K562 (cell line): ENCODE results near the gene NEDD4. TPM values are rescaled to one million over a fixed set of nuclear protein-coding genes. Genes with fewer than 3 reads are reported as not detected.
A peak's percentile ranks its signal among the peaks of the same experiment; 100 is the strongest.

ENCODE experiments used
- ATAC-seq: fragments of 200-7000 bp; cut with Tn5 transposase; 3 replicates; pipeline ENCODE4 v1.9.1; 2020; ENCODE audit warnings: moderate library complexity
- BruUV-seq: library from RNA; stranded (reverse); fragments of 400-500 nt; replicated peaks from 2 replicates; lab custom pipeline; 2021; lab: Mats Ljungman, UMichigan
- CTCF ChIA-PET: fragments of 300-600 bp; formaldehyde crosslinking; extraction: SDS; loops from one replicate; lab custom pipeline; 2021; ENCODE audit warnings: low intra/inter-chr PET ratio; lab: Yijun Ruan, JAX
- POLR2A ChIA-PET: fragments of 300-600, 350-650 bp; sonication (Branson Sonifier 250); formaldehyde crosslinking; extraction: SDS; loops from one replicate; lab custom pipeline; 2021; ENCODE audit warnings: antibody characterized with exemption, inconsistent platforms; lab: Yijun Ruan, JAX
- DNase-seq, 4 experiments: peaks; one replicate each; pipeline versions ENCODE4 v3.0.0 to v3.0.0-alpha.2; 2011 to 2018; ENCODE audit warnings: low spot score in 3 of 4, mixed read lengths in 3 of 4; ENCODE audit errors: extremely low read depth in 1 of 4
- FAIRE-seq: peaks from 2 replicates; lab custom pipeline; 2011; peaks lifted over from hg19 to GRCh38; lab: Jason Lieb, UNC
- H2AFZ ChIP-seq: 2 replicates; pipeline ENCODE4 v1.6.0; 2011; ENCODE audit warnings: low read depth, low read length, control low read depth, inconsistent platforms
- H3K27ac ChIP-seq: fragments of 200-600 bp; 3 replicates; pipeline ENCODE4 v1.8.0; 2011; ENCODE audit warnings: low read depth, mild to moderate bottlenecking, control low read depth, inconsistent platforms, low read length, moderate library complexity, mixed read lengths; ENCODE audit errors: extremely low read depth
- H3K27me3 ChIP-seq, 2 experiments: fragments of 300-600 bp in 1 of 2; 2 replicates in 1 of 2; 3 replicates in 1 of 2; pipeline versions ENCODE4 v1.6.0 to v1.8.0; 2011; ENCODE audit warnings: inconsistent platforms in 2 of 2, low read length in 2 of 2, mild to moderate bottlenecking in 1 of 2, mixed read lengths in 1 of 2, moderate library complexity in 1 of 2; ENCODE audit not compliant: control insufficient read depth in 2 of 2, insufficient read depth in 2 of 2
- H3K36me3 ChIP-seq: fragments of 300-600 bp; 3 replicates; pipeline ENCODE4 v1.8.0; 2011; ENCODE audit warnings: mild to moderate bottlenecking, low read length, inconsistent platforms; ENCODE audit not compliant: control insufficient read depth, insufficient read depth
- H3K4me1 ChIP-seq, 2 experiments: fragments of 200-600 bp in 1 of 2; replicated peaks in 1 of 2; 2 replicates in 1 of 2; 3 replicates in 1 of 2; pipeline versions ENCODE4 v1.5.1 to v1.8.0; 2011; ENCODE audit warnings: inconsistent platforms in 2 of 2, low read length in 2 of 2, mild to moderate bottlenecking in 1 of 2, mixed read lengths in 1 of 2, moderate library complexity in 1 of 2; ENCODE audit not compliant: control insufficient read depth in 2 of 2, insufficient read depth in 2 of 2
- H3K4me2 ChIP-seq: 2 replicates; pipeline ENCODE4 v1.6.1; 2011; ENCODE audit warnings: low read length, control low read depth, inconsistent platforms, mixed read lengths; ENCODE audit not compliant: insufficient read depth
- H3K4me3 ChIP-seq: fragments of 200-600 bp; sonication (generic), shearing (Covaris generic); 2 replicates; pipeline ENCODE4 v1.5.1; 2016; ENCODE audit warnings: control low read depth, inconsistent platforms
- H3K79me2 ChIP-seq: fragments of 200-600 bp; 3 replicates; pipeline ENCODE4 v1.8.0; 2011; ENCODE audit warnings: low read length, inconsistent platforms; ENCODE audit not compliant: control insufficient read depth, insufficient read depth
- H3K9ac ChIP-seq, 2 experiments: 2 replicates each; pipeline versions ENCODE4 v1.6.0 to v1.6.1; 2011; ENCODE audit warnings: low read depth in 2 of 2, low read length in 2 of 2, control low read depth in 1 of 2, inconsistent platforms in 1 of 2, mild to moderate bottlenecking in 1 of 2, mixed read lengths in 1 of 2; ENCODE audit not compliant: insufficient read depth in 1 of 2
- H3K9me1 ChIP-seq: one replicate; pipeline ENCODE4 v1.6.0; 2011; ENCODE audit warnings: inconsistent platforms, mild to moderate bottlenecking, low read length, moderate library complexity; ENCODE audit not compliant: control insufficient read depth, insufficient read depth
- H3K9me3 ChIP-seq: replicated peaks from 2 replicates; pipeline ENCODE4 v1.5.1; 2011; ENCODE audit warnings: low read depth, low read length, inconsistent platforms; ENCODE audit not compliant: control insufficient read depth, insufficient read depth
- H4K20me1 ChIP-seq: replicated peaks from 2 replicates; pipeline ENCODE4 v1.6.1; 2011; ENCODE audit warnings: low read length, inconsistent platforms, mixed read lengths; ENCODE audit not compliant: control insufficient read depth, insufficient read depth
- E2F3 ChIP-seq: fragments of 250-450 bp; sonication (Bioruptor Pico); IDR thresholded peaks from 2 replicates; pipeline ENCODE4 v1.4.0; 2020; ENCODE audit warnings: mild to moderate bottlenecking
- GABPA ChIP-seq: fragments of 200-800 bp; sonication (Bioruptor generic); conservative IDR thresholded peaks from 2 replicates; pipeline ENCODE4 v1.6.1; 2016; ENCODE audit warnings: low read depth, missing genetic modification characterization, missing compliant biosample characterization
- NFATC3 ChIP-seq: fragments of 450-650 bp; IDR thresholded peaks from 2 replicates; pipeline ENCODE4 v1.6.1; 2017; ENCODE audit warnings: mild to moderate bottlenecking
- ZNF143 ChIP-seq: sonication (generic); formaldehyde crosslinking; IDR thresholded peaks from 2 replicates; pipeline ENCODE4 v1.9.0; 2022; ENCODE audit warnings: mild to moderate bottlenecking, missing genetic modification reagents
- ZZZ3 ChIP-seq: fragments of 450-650 bp; IDR thresholded peaks from 2 replicates; pipeline ENCODE4 v1.6.1; 2016; ENCODE audit warnings: antibody characterized with exemption, mild to moderate bottlenecking, moderate library complexity
- WGBS: fragments of 100-300 bp; shearing (Covaris generic); methylation state at CpG from one replicate; pipeline ENCODE4 v1.1.6; 2016; ENCODE audit warnings: low coverage, mixed read lengths; ENCODE audit not compliant: insufficient coverage; ENCODE audit errors: missing lambda C conversion rate; 5-methylcytosine and 5-hydroxymethylcytosine counted together
- in situ Hi-C: fragments of 300-500 bp; cut with MboI; formaldehyde crosslinking; loops from 4 replicates; pipeline ENCODE4 v1.15.0; 2018; ENCODE audit warnings: inconsistent platforms, mixed read lengths
- intact Hi-C: fragments of 100-400 bp; cut with micrococcal nuclease; formaldehyde crosslinking; loops from 2 replicates; pipeline ENCODE4 v1.14.2; 2022
- polyA plus RNA-seq, 8 experiments: library from polyadenylated mRNA; depleted of rRNA in 4 of 8; stranded (reverse) in 5 of 8; unstranded in 3 of 8; fragments of >200 nt; fragmentation: Nextera tagmentation in 2 of 8; fragmentation: Illumina TruSeq in 1 of 8; extraction: Ambion mirVana in 2 of 8; extraction: Trizol in 1 of 8; gene quantifications; 2 replicates each; pipeline versions ENCODE4 v1.2.1 to v1.2.3, GENCODE V29; 2011 to 2014; ENCODE audit warnings: inconsistent platforms in 1 of 8, missing spikeins in 1 of 8
- total RNA-seq, 7 experiments: library from RNA; depleted of rRNA in 6 of 7; stranded (reverse); fragments of >200 nt in 6 of 7; fragmentation: Illumina TruSeq in 2 of 7; extraction: Trizol in 2 of 7; gene quantifications; 2 replicates each; pipeline versions ENCODE4 v1.2.1 to v1.2.3, GENCODE V29; 2011 to 2021; ENCODE audit warnings: low replicate concordance in 1 of 7

Gene NEDD4
- total and polyA plus RNA-seq, 9 of the 15 experiments (the other 6 are each of a cell fraction or from before 2014, with no cell fraction given): 7.2 to 23.7 (median 17.3) TPM

DNA sequence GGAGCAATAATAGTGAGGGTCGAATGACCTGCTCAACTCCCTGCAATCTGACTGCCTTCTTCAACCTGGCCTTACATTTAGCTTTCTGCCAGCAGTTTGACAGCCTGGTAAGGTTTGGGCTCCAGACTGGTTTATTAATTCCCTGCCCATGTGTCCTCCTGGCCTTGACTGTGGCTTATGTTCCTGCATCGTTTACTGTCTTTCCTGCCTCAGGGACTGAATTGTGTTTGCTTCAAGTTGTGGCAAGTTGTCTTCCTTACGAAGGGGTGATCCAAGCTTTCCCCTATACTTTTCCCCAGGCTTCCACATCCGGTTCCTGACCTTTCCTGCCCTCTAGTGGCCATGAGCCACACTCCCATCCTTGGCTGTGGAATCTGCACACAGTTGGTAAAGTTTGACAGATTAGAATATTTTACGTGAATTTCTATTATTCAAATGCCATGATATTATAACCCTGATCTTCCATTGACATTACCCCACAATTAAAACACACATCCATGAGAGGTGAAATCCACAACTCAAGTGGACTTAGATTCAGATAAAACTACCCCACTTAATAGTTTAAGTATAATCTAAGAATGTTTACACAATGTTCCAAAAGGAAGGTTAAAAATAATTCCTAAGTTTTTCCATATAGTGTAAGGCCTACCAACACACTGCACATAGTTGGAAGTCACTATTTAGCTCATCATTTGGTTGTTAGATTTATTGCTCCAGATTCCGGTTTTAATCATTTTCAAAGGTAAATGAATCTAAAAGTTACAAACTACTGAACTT lies 95.7 kb downstream of the NEDD4 start (continued):
- TF ChIP-seq NFATC3: no peak
- peak; percentile 73 for TF ChIP-seq GABPA

DNA sequence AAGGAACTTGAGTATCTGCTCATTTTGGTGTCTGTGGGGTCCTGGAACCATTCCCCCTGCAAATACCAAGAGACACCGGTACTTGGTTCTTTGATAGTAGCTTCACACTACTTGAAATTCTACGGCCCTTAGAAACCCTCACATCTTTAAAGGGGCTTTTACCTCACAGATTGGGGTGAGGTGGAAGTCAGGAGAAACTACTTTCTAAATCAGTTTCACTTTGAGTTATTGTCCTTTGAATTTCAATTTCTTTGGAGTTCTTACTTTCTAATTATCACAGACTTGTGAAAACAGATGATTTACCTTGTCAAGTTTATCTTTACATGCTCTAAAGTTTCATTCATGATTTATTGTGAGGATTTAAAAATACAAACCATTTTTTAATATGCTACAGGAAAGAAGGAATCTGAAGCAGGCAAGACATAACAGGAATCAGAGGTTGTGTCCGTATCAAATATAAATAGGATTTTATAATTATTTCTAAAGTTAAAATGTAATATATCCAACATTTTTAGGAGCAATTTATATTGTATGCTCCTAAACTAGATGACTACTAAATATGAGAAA lies 98.9 kb downstream of the NEDD4 start:
- intact Hi-C loops (no loop called here), in situ Hi-C loops (no loop called here)
- Histone ChIP-seq H3K27me3 (no peaks in the 10 kb centered on the region), H3K27ac (no peak overlapping the region), H2AFZ (no peak overlapping the region), H3K4me2 (no peak overlapping the region), H3K9me3 (no peaks in the 10 kb centered on the region), H4K20me1 (no peaks in the 10 kb centered on the region), H3K4me3 (no peak overlapping the region), H3K4me1 (peaks cover 0 to 6% of the 10 kb centered on the region in 2 experiments; a peak in 3 of 5 replicates), H3K9me1 (no peaks in the 10 kb centered on the region), H3K36me3 (no peaks in the 10 kb centered on the region), H3K9ac (no peak overlapping the region), H3K79me2 (no peaks in the 10 kb centered on the region)
- CTCF ChIA-PET: no interaction called here
- ATAC-seq: no peak
- no TSS peak for BruUV-seq
- TF ChIP-seq ZZZ3: no peak
- TF ChIP-seq E2F3 (CRISPR knock-in tag): no peak
- TF ChIP-seq ZNF143 (CRISPR knock-in tag): no peak
- POLR2A ChIA-PET: interaction anchor here (1.2 kb wide), 1 partner anchor 13 kb away, joined by 3 read pairs; no protein-coding TSS in a partner anchor
- WGBS: 82% methylated on average over 3 of the region's 3 CpGs
- DNase-seq: no peak
- no peak for FAIRE-seq
